H1 (cell line): ENCODE measurements around the gene S1PR3. TPM values are rescaled to one million over a fixed set of nuclear protein-coding genes. Genes with fewer than 3 reads are reported as not detected.

ENCODE experiments used
- CTCF ChIA-PET: fragments of 300-600 bp; sonication (Branson Sonifier 250); formaldehyde crosslinking; loops from one replicate; lab custom pipeline; 2021; ENCODE audit not compliant: partially characterized antibody; lab: Charles Lee
- POLR2A ChIA-PET: fragments of 300-600 bp; sonication (Branson Sonifier 250); formaldehyde crosslinking; loops from one replicate; lab custom pipeline; 2021; ENCODE audit warnings: inconsistent platforms; ENCODE audit not compliant: partially characterized antibody; lab: Charles Lee
- DNase-seq, 2 experiments: peaks; one replicate each; pipeline versions ENCODE4 v3.0.0 to v3.0.0-alpha.2; 2010 to 2022; ENCODE audit warnings: low spot score in 2 of 2, low read depth in 1 of 2, mixed read lengths in 1 of 2
- FAIRE-seq: peaks from 2 replicates; lab custom pipeline; 2011; peaks lifted over from hg19 to GRCh38; lab: Jason Lieb, UNC
- H2AFZ ChIP-seq: 2 replicates; pipeline ENCODE4 v1.8.1; 2012; ENCODE audit warnings: low read length, inconsistent platforms
- H2AK5ac ChIP-seq: 2 replicates; pipeline ENCODE4 v1.6.1; 2013; ENCODE audit warnings: low read depth, low read length
- H2BK120ac ChIP-seq: replicated peaks from 2 replicates; pipeline ENCODE3; 2013; ENCODE audit warnings: low read depth, low read length, inconsistent platforms
- H2BK12ac ChIP-seq: 2 replicates; pipeline ENCODE4 v1.6.1; 2013; ENCODE audit warnings: low read depth, low read length
- H2BK15ac ChIP-seq: 2 replicates; pipeline ENCODE4 v1.6.1; 2013; ENCODE audit warnings: low read length
- H2BK20ac ChIP-seq: 2 replicates; pipeline ENCODE4 v1.6.1; 2013; ENCODE audit warnings: low read length
- H2BK5ac ChIP-seq: 2 replicates; pipeline ENCODE4 v1.6.1; 2013; ENCODE audit warnings: low read depth, low read length
- H3K14ac ChIP-seq: 2 replicates; pipeline ENCODE4 v1.6.1; 2013; ENCODE audit warnings: inconsistent platforms; ENCODE audit not compliant: insufficient read length
- H3K18ac ChIP-seq: 2 replicates; pipeline ENCODE4 v1.6.1; 2013; ENCODE audit warnings: low read length; ENCODE audit errors: extremely low read depth
- H3K23ac ChIP-seq: 2 replicates; pipeline ENCODE4 v1.6.1; 2013; ENCODE audit warnings: inconsistent platforms; ENCODE audit not compliant: insufficient read length
- H3K23me2 ChIP-seq: 2 replicates; pipeline ENCODE4 v1.6.1; 2013; ENCODE audit warnings: low read depth, low read length
- H3K27ac ChIP-seq: 2 replicates; pipeline ENCODE4 v1.6.1; 2011; ENCODE audit warnings: low read depth, low read length, inconsistent platforms
- H3K27me3 ChIP-seq, 4 experiments: replicated peaks in 1 of 4; 1 replicate in 1 of 4; 2 replicates in 3 of 4; pipeline versions ENCODE4 v1.6.1 to v1.8.1; 2011 to 2013; ENCODE audit warnings: low read length in 3 of 4, mild to moderate bottlenecking in 3 of 4, inconsistent platforms in 2 of 4, mixed read lengths in 2 of 4, moderate library complexity in 1 of 4; ENCODE audit not compliant: control insufficient read depth in 3 of 4, insufficient read depth in 3 of 4; ENCODE audit errors: extremely low read depth in 1 of 4
- H3K36me3 ChIP-seq, 4 experiments: 2 replicates each; pipeline versions ENCODE4 v1.6.1 to v1.8.1; 2011 to 2013; ENCODE audit warnings: mild to moderate bottlenecking in 4 of 4, low read length in 3 of 4, moderate library complexity in 2 of 4, control low read depth in 1 of 4, inconsistent platforms in 1 of 4; ENCODE audit not compliant: insufficient read depth in 4 of 4, control insufficient read depth in 2 of 4
- H3K4ac ChIP-seq: replicated peaks from 2 replicates; pipeline ENCODE3; 2013; ENCODE audit warnings: low read length, low read depth, mixed read lengths, inconsistent platforms; ENCODE audit not compliant: insufficient read length
- H3K4me1 ChIP-seq, 4 experiments: replicated peaks in 1 of 4; 1 replicate in 1 of 4; 2 replicates in 3 of 4; pipeline versions ENCODE4 v1.6.1 to v1.8.1; 2011 to 2013; ENCODE audit warnings: low read length in 3 of 4, inconsistent platforms in 2 of 4, mixed read lengths in 1 of 4; ENCODE audit not compliant: insufficient read depth in 4 of 4, control insufficient read depth in 3 of 4
- H3K4me2 ChIP-seq, 2 experiments: 2 replicates each; pipeline versions ENCODE4 v1.6.1 to v1.8.1; 2011 to 2013; ENCODE audit warnings: low read depth in 2 of 2, low read length in 2 of 2, control low read depth in 1 of 2, inconsistent platforms in 1 of 2, mild to moderate bottlenecking in 1 of 2; ENCODE audit not compliant: insufficient read depth in 1 of 2
- H3K4me3 ChIP-seq, 4 experiments: fragments of 200-600, 300-600 bp in 1 of 4; sonication (generic), shearing (Covaris generic), sonication (Bioruptor Twin) in 1 of 4; 2 replicates each; pipeline versions ENCODE4 v1.5.1 to v1.8.1; 2011 to 2016; ENCODE audit warnings: low read length in 4 of 4, low read depth in 3 of 4, control low read depth in 2 of 4, inconsistent platforms in 2 of 4, mild to moderate bottlenecking in 2 of 4, mixed read lengths in 1 of 4, moderate library complexity in 1 of 4; ENCODE audit not compliant: insufficient read depth in 2 of 4; ENCODE audit errors: extremely low read depth in 1 of 4
- H3K56ac ChIP-seq: replicated peaks from 2 replicates; pipeline ENCODE3; 2013; ENCODE audit warnings: low read depth, mild to moderate bottlenecking, mixed read lengths, low read length, inconsistent platforms; ENCODE audit not compliant: insufficient read length
- H3K79me1 ChIP-seq: 2 replicates; pipeline ENCODE4 v1.6.1; 2013; ENCODE audit warnings: low read depth, low read length, control low read depth
- H3K79me2 ChIP-seq, 2 experiments: 2 replicates each; pipeline versions ENCODE4 v1.6.1 to v1.8.1; 2012 to 2013; ENCODE audit warnings: low read length in 2 of 2, mild to moderate bottlenecking in 2 of 2, inconsistent platforms in 1 of 2; ENCODE audit not compliant: insufficient read depth in 2 of 2, control insufficient read depth in 1 of 2
- H3K9ac ChIP-seq, 4 experiments: replicated peaks in 1 of 4; 1 replicate in 1 of 4; 2 replicates in 3 of 4; pipeline versions ENCODE4 v1.6.1 to v1.8.1; 2011 to 2013; ENCODE audit warnings: low read depth in 3 of 4, low read length in 3 of 4, control low read depth in 2 of 4, mild to moderate bottlenecking in 2 of 4, moderate library complexity in 2 of 4, inconsistent platforms in 1 of 4; ENCODE audit errors: extremely low read depth in 1 of 4
- H3K9me3 ChIP-seq, 2 experiments: 2 replicates each; pipeline versions ENCODE4 v1.6.1 to v1.8.1; 2012 to 2013; ENCODE audit warnings: mild to moderate bottlenecking in 2 of 2, moderate library complexity in 2 of 2, control low read depth in 1 of 2, inconsistent platforms in 1 of 2, low read depth in 1 of 2, low read length in 1 of 2, mixed read lengths in 1 of 2; ENCODE audit not compliant: insufficient read depth in 2 of 2
- H4K20me1 ChIP-seq, 2 experiments: replicated peaks in 1 of 2; 2 replicates each; pipeline versions ENCODE3 to v1.8.1; 2011 to 2013; ENCODE audit warnings: inconsistent platforms in 2 of 2, low read length in 2 of 2, mild to moderate bottlenecking in 1 of 2; ENCODE audit not compliant: insufficient read depth in 2 of 2, control insufficient read depth in 1 of 2
- H4K5ac ChIP-seq: 2 replicates; pipeline ENCODE4 v1.6.1; 2013; ENCODE audit warnings: low read length, low read depth, mixed read lengths, inconsistent platforms; ENCODE audit not compliant: insufficient read length
- H4K8ac ChIP-seq: 2 replicates; pipeline ENCODE4 v1.8.0; 2013; ENCODE audit warnings: mild to moderate bottlenecking, moderate library complexity, low read length, inconsistent platforms; ENCODE audit not compliant: insufficient read depth; ENCODE audit errors: extremely low read depth
- H4K91ac ChIP-seq: replicated peaks from 2 replicates; pipeline ENCODE3; 2013; ENCODE audit warnings: low read length, mixed read lengths, inconsistent platforms; ENCODE audit not compliant: insufficient read length
- CBX8 ChIP-seq: fragments of 300-800, 300-1000 bp; sonication (generic); IDR thresholded peaks from 2 replicates; pipeline ENCODE4 v1.7.1; 2016; ENCODE audit warnings: low read depth, low read length, borderline replicate concordance
- CEBPB ChIP-seq: IDR thresholded peaks from 2 replicates; pipeline ENCODE4 v1.6.1; 2012; ENCODE audit warnings: low read depth, low read length
- CREB1 ChIP-seq: IDR thresholded peaks from 2 replicates; pipeline ENCODE4 v1.6.1; 2012; ENCODE audit warnings: inconsistent platforms
- CTBP2 ChIP-seq: IDR thresholded peaks from 2 replicates; pipeline ENCODE4 v1.7.0; 2011; ENCODE audit warnings: borderline replicate concordance, mild to moderate bottlenecking, moderate library complexity, mixed read lengths, low read length; ENCODE audit not compliant: insufficient read depth, insufficient read length
- HDAC2 ChIP-seq, 2 experiments: fragments of 300-600 bp in 1 of 2; sonication (generic) in 1 of 2; IDR thresholded peaks; 2 replicates each; pipeline ENCODE4 v1.6.1; 2011 to 2012; ENCODE audit warnings: low read depth in 2 of 2, low read length in 2 of 2, mild to moderate bottlenecking in 2 of 2, moderate library complexity in 2 of 2, borderline replicate concordance in 1 of 2, inconsistent platforms in 1 of 2
- HDAC6 ChIP-seq: IDR thresholded peaks from one replicate; pipeline ENCODE4 v1.7.1; 2012; ENCODE audit warnings: low read depth, mild to moderate bottlenecking, inconsistent platforms, low read length, moderate library complexity
- KDM5A ChIP-seq: fragments of 200-600 bp; IDR thresholded peaks from 2 replicates; pipeline ENCODE4 v1.7.1; 2012; ENCODE audit warnings: mild to moderate bottlenecking, low read length, inconsistent platforms, mixed read lengths
- MAFK ChIP-seq: IDR thresholded peaks from 2 replicates; pipeline ENCODE4 v1.6.1; 2012; ENCODE audit warnings: low read depth, mild to moderate bottlenecking, improper control_type of control experiment, low read length
- NRF1 ChIP-seq: IDR thresholded peaks from 2 replicates; pipeline ENCODE4 v1.6.1; 2011; ENCODE audit warnings: mild to moderate bottlenecking, low read depth, low read length, improper control_type of control experiment
- RNF2 ChIP-seq: fragments of 200-900, 300-1000 bp; sonication (generic); IDR thresholded peaks from 2 replicates; pipeline ENCODE4 v1.7.1; 2016; ENCODE audit warnings: borderline replicate concordance, low read depth, mild to moderate bottlenecking, antibody characterized with exemption, low read length; ENCODE audit not compliant: poor library complexity, severe bottlenecking; ENCODE audit errors: missing control alignments
- SIRT6 ChIP-seq: IDR thresholded peaks from one replicate; pipeline ENCODE4 v1.7.1; 2012; ENCODE audit warnings: low read length, inconsistent platforms
- SIX5 ChIP-seq: IDR thresholded peaks from 2 replicates; pipeline ENCODE4 v1.6.1; 2011; ENCODE audit warnings: mild to moderate bottlenecking, low read depth, low read length
- SP2 ChIP-seq: IDR thresholded peaks from 2 replicates; pipeline ENCODE4 v1.6.1; 2012; ENCODE audit warnings: mild to moderate bottlenecking, low read length, inconsistent platforms
- SRF ChIP-seq: IDR thresholded peaks from 2 replicates; pipeline ENCODE4 v1.6.1; 2011; ENCODE audit warnings: mild to moderate bottlenecking, low read depth, low read length, moderate library complexity
- TBP ChIP-seq: IDR thresholded peaks from 2 replicates; pipeline ENCODE4 v1.6.1; 2011; ENCODE audit warnings: low read depth, low read length, improper control_type of control experiment
- WGBS, 2 experiments: shearing (Covaris generic) in 1 of 2; methylation state at CpG; one replicate each; pipeline versions ENCODE4 v1.1.6 to v1.1.7; 2013 to 2015; ENCODE audit warnings: low lambda C conversion rate in 2 of 2, mixed read lengths in 2 of 2, inconsistent platforms in 1 of 2, low coverage in 1 of 2, missing lambda C conversion rate in 1 of 2; ENCODE audit not compliant: insufficient replicate concordance in 2 of 2, insufficient coverage in 1 of 2, insufficient read length in 1 of 2; ENCODE audit errors: extremely low coverage in 1 of 2, missing lambda C conversion rate in 1 of 2; 5-methylcytosine and 5-hydroxymethylcytosine counted together
- polyA plus RNA-seq, 7 experiments: library from polyadenylated mRNA; depleted of rRNA in 3 of 7; stranded (reverse) in 5 of 7; unstranded in 2 of 7; fragments of >200 nt in 5 of 7; fragments of 200-250 nt in 2 of 7; gene quantifications; 1 replicate in 5 of 7; 2 replicates in 1 of 7; 4 replicates in 1 of 7; pipeline versions ENCODE4 v1.2.1 to v1.2.3, GENCODE V29; 2011 to 2013; ENCODE audit warnings: missing spikeins in 2 of 7, mixed read lengths in 2 of 7
- total RNA-seq: library from RNA; stranded (reverse); fragmentation: NEBNext Ultra II Directional; extraction: Animal tissue kit (Norgen Biotek cat#: 25700); gene quantifications from 2 replicates; pipeline ENCODE4 v1.2.1, GENCODE V29; 2021

Gene S1PR3
- total and polyA plus RNA-seq, 2 of the 8 experiments (the other 6 are each of a cell fraction or from before 2014, with no cell fraction given), result 3.7 to 6.4 TPM

GRCh38 chr9:88984543-88984883 is 6.8 kb upstream of the S1PR3 start:
- Histone ChIP-seq H4K8ac (no peak overlapping the region), H2BK120ac (no peak overlapping the region), H3K9ac (no peak overlapping the region), H4K5ac (no peak overlapping the region), H3K4ac (no peak overlapping the region), H3K23me2 (no peaks in the 10 kb centered on the region), H3K79me2 (no peaks in the 10 kb centered on the region), H2BK12ac (no peak overlapping the region), H3K14ac (no peak overlapping the region), H3K23ac (no peak overlapping the region), H2BK5ac (no peak overlapping the region), H2BK15ac (no peak overlapping the region), H2AFZ (no peak overlapping the region), H3K36me3 (no peaks in the 10 kb centered on the region), H3K56ac (no peak overlapping the region), H3K27ac (no peak overlapping the region), H4K20me1 (no peaks in the 10 kb centered on the region), H3K27me3 (peaks cover 0 to under 1% (median 0%) of the 10 kb centered on the region in 4 experiments; a peak in 2 of 7 replicates), H3K4me2 (no peak overlapping the region), H3K79me1 (no peaks in the 10 kb centered on the region), H2BK20ac (no peak overlapping the region), H4K91ac (no peak overlapping the region), H3K4me3 (no peak overlapping the region), H3K9me3 (peaks cover 2 to 9% of the 10 kb centered on the region in 2 experiments; a peak in 2 of 4 replicates), H2AK5ac (no peak overlapping the region; the same call in 1 of the 2 replicates), H3K4me1 (peaks cover 0 to 7% (median 4%) of the 10 kb centered on the region in 4 experiments; a peak in 5 of 7 replicates), H3K18ac (no peak overlapping the region)
- ChIA-PET CTCF (interaction anchor here (1.1 kb wide), 1 partner anchor 382 kb away, joined by 3 read pairs; no protein-coding TSS in a partner anchor), POLR2A (no interaction called here)
- DNase-seq (no peak), FAIRE-seq (no peak)
- 92% methylated on average over 4 of the region's 4 CpGs; no CpG with 5 or more reads in 1 of the 2 experiments for WGBS, 2 experiments
- no peak for TF ChIP-seq RNF2
- TF ChIP-seq TBP, result no peak
- TF ChIP-seq SIX5, result no peak
- no peak for TF ChIP-seq HDAC2 (IDR thresholded peaks at IDR 0.05; ENCODE audit: borderline replicate concordance in 1 of 2, low read depth in 2 of 2, low read length in 2 of 2)
- TF ChIP-seq SRF, result no peak
- no peak for TF ChIP-seq HDAC6
- no peak for TF ChIP-seq SP2
- TF ChIP-seq CTBP2, result no peak
- no peak for TF ChIP-seq SIRT6
- TF ChIP-seq KDM5A, result no peak
- no peak for TF ChIP-seq NRF1
- TF ChIP-seq CBX8, result no peak
- no peak for TF ChIP-seq CREB1
- TF ChIP-seq MAFK, result no peak
- no peak for TF ChIP-seq CEBPB
